ENCODE data around the gene FAM222B.

DNA sequence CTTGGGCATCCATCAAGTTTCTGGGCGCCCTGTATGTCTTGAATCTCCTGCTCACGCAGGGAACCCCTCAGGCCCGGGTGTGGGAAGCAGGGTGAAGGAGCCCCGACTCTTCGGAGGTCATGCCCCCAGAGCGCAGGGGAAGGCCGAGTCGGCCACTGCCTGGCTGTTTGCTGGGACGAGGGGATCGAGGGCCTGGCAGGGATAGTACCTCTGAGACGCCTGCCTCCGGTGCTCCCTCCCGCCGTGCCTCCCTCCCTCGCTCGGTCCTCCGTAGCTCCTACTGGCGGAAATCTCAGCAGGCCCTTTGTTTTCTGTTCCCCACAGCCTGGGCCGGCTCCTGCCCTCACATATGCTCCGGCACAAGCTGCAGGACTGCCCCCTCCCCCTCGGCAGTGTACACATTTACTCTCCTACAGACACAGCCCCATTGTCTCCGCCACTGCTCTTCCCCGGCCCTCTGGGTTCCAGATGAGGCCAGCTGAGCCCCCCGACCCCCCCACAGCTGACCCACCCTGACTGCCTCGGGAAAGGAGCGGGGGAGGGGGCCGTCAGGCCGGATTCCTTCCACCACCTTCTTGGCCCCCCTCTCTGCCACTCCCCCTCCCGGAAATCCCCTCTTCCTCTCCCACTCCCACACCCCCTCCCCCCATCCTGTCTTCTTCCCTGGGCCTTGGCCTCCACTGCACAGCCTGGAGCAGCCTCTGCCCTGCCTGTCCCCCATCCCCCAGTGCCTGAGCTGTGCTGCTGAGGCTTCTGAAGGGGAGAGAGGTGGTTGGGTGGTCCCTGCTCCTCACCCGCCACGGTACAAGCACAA is 97.4 kb downstream of the FAM222B start:
- TF ChIP-seq POLR2A (IDR thresholded peaks at IDR 0.05) = no peak
- TF ChIP-seq, protein P1, sequence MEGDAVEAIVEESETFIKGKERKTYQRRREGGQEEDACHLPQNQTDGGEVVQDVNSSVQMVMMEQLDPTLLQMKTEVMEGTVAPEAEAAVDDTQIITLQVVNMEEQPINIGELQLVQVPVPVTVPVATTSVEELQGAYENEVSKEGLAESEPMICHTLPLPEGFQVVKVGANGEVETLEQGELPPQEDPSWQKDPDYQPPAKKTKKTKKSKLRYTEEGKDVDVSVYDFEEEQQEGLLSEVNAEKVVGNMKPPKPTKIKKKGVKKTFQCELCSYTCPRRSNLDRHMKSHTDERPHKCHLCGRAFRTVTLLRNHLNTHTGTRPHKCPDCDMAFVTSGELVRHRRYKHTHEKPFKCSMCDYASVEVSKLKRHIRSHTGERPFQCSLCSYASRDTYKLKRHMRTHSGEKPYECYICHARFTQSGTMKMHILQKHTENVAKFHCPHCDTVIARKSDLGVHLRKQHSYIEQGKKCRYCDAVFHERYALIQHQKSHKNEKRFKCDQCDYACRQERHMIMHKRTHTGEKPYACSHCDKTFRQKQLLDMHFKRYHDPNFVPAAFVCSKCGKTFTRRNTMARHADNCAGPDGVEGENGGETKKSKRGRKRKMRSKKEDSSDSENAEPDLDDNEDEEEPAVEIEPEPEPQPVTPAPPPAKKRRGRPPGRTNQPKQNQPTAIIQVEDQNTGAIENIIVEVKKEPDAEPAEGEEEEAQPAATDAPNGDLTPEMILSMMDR (IDR thresholded peaks at IDR 0.05) = no peak
